ENCODE results near the gene CDH4.

DNA sequence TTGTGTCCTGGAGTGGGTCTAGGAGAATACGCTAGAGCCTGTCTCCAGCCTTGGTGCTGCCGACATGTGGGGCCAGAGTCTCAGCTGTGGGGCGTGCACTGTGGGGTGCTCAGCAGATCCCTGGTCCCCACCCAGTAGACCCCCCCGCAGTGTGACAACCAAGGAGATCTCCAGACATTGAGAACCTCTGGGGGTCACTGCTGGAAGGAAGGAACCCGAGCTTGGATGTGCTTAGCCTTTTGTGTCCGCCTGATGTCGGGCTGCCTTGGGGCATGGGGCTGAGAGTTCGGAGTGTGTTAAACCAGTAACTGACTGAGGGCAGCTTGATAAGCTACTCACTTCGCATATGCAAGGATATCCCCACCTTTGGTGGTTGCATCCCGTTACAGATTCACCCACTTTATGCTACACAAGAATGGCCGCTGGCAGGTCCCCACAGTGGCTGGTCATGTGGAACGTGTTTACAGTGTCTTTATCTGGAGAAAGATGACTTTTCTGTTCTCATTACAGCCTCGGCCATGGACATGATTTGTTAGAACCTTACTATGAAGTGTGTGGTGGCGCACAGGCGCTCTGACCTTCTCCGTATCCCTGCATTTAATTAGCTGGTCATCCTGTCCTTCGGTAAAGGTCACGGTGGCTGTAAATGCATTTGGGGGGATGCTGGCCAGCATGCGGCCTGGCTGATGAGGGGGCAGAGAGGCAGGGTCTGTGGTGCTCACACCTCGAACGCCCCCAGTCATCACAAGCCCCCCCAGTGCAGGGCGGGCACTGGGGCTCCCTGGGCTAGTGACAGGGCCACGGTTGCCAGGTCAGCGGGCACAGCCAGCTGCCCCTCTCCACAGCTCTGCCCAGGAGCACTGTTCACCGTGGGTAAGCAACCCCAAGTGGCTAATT is 446.8 kb downstream of the CDH4 start:
- TF ChIP-seq CTCF (IDR thresholded peaks at IDR 0.05; ENCODE audit: insufficient read depth, low read length, poor library complexity, severe bottlenecking) (no peak), EZH2phosphoT487 (conservative IDR thresholded peaks at IDR 0.05; ENCODE audit: low read length) (no peak)
